Body of pancreas (tissue), 4 donors: Measurements from ENCODE around the gene PRR5L. TPM values are rescaled to one million over a fixed set of nuclear protein-coding genes. Genes with fewer than 3 reads are reported as not detected.

ENCODE experiments used
- ATAC-seq: fragments of 150-250 bp; one replicate; pipeline ENCODE4 v1.9.1; 2016
- DNase-seq, 4 donors: peaks; one replicate each; pipeline ENCODE4 v3.0.0-alpha.2; 2019
- H3K27ac ChIP-seq, 4 donors: fragments of 200-600 bp; sonication (generic); 1 replicate in 3 of 4; 2 replicates in 1 of 4; pipeline versions ENCODE4 v1.5.1 to v1.6.1; 2016 to 2019; ENCODE audit warnings: mild to moderate bottlenecking in 1 of 4, mixed read lengths in 1 of 4, moderate library complexity in 1 of 4
- H3K27me3 ChIP-seq, 2 donors: fragments of 200-600 bp; sonication (generic); one replicate each; pipeline ENCODE4 v1.6.0; 2016; ENCODE audit warnings: mild to moderate bottlenecking in 1 of 2
- H3K36me3 ChIP-seq, 2 donors: fragments of 200-600 bp; sonication (generic); replicated peaks in 1 of 2; 2 replicates each; pipeline ENCODE4 v1.5.1; 2016; ENCODE audit warnings: low read depth in 2 of 2; ENCODE audit not compliant: insufficient read depth in 1 of 2
- H3K4me1 ChIP-seq: fragments of 200-600 bp; sonication (generic); one replicate; pipeline ENCODE4 v1.6.0; 2016
- H3K4me3 ChIP-seq, 2 donors: fragments of 200-600 bp; sonication (generic); 1 replicate in 1 of 2; 2 replicates in 1 of 2; pipeline ENCODE4 v1.5.1; 2016 to 2019
- H3K9me3 ChIP-seq, 3 donors: fragments of 200-600 bp; sonication (generic); 1 replicate in 2 of 3; 2 replicates in 1 of 3; pipeline ENCODE4 v1.5.1; 2016
- CTCF ChIP-seq, 7 experiments: fragments of 450-650 bp in 4 of 7; fragments of 200-600 bp in 3 of 7; sonication (generic) in 3 of 7; IDR thresholded peaks; one replicate each; pipeline ENCODE4 v1.5.1; 2016 to 2019; ENCODE audit warnings: antibody characterized with exemption in 7 of 7
- POLR2A ChIP-seq, 3 donors: fragments of 450-650 bp; IDR thresholded peaks; one replicate each; pipeline ENCODE4 v1.6.1; 2016; ENCODE audit warnings: antibody characterized with exemption in 3 of 3, mild to moderate bottlenecking in 2 of 3
- WGBS, 2 donors: methylation state at CpG; one replicate each; pipeline ENCODE4 v1.1.5; 2017; 5-methylcytosine and 5-hydroxymethylcytosine counted together
- intact Hi-C: fragments of 100-400 bp; cut with DNase I; formaldehyde crosslinking; loops from one replicate; pipeline ENCODE4 v1.15.1; 2023
- total RNA-seq, 2 donors: library from RNA; depleted of rRNA; stranded (reverse); fragments of >200 nt; gene quantifications; one replicate each; pipeline ENCODE4 v1.1.0, GENCODE V29; 2016

PRR5L gene
- total RNA-seq, 2 donors from 2014 or later: 2.6 to 3.0 TPM

GRCh38 chr11:36264011-36264972, 31.8 kb upstream of the PRR5L start:
- TF ChIP-seq POLR2A (IDR thresholded peaks at IDR 0.05): no peak
- no peak for TF ChIP-seq CTCF (IDR thresholded peaks at IDR 0.05)
- 52 to 64% methylated on average over 9 of the region's 9 CpGs for WGBS, 2 donors
- no peaks in the 10 kb centered on the region for H3K27me3 ChIP-seq
- peaks cover 34% of the 10 kb centered on the region for H3K4me1 ChIP-seq
- H3K27ac ChIP-seq: no peak overlapping the region
- DNase-seq: no peak
- no peaks in the 10 kb centered on the region for H3K36me3 ChIP-seq
- intact Hi-C loops: no loop called here
- ATAC-seq: no peak
- H3K9me3 ChIP-seq: no peaks in the 10 kb centered on the region
- H3K4me3 ChIP-seq: no peak overlapping the region

- Histone ChIP-seq H3K9me3 (no peaks in the 10 kb centered on the region), H3K27ac (no peak overlapping the region), H3K4me1 (peaks cover 36% of the 10 kb centered on the region), H3K4me3 (no peak overlapping the region), H3K27me3 (no peaks in the 10 kb centered on the region), H3K36me3 (no peaks in the 10 kb centered on the region)
- intact Hi-C loops: loop anchor here (5.0 kb wide), 1 partner anchor 653 kb away; no protein-coding TSS in a partner anchor
- 68 to 92% methylated on average over 5 of the region's 5 CpGs for WGBS, 2 donors
- DNase-seq: no peak
- no peak for TF ChIP-seq CTCF (IDR thresholded peaks at IDR 0.05)
- TF ChIP-seq POLR2A (IDR thresholded peaks at IDR 0.05): no peak
- no peak for ATAC-seq
Observed at GRCh38 chr11:36264973-36265344, 31.1 kb upstream of the PRR5L start.

- Histone ChIP-seq H3K36me3 (no peaks in the 10 kb centered on the region), H3K27me3 (no peaks in the 10 kb centered on the region), H3K9me3 (no peaks in the 10 kb centered on the region), H3K27ac (peak overlapping the region in 2 of 4 donors; percentile 10 to 34), H3K4me1 (peaks cover 36% of the 10 kb centered on the region), H3K4me3 (no peak overlapping the region)
- TF ChIP-seq POLR2A (IDR thresholded peaks at IDR 0.05) (no peak), CTCF (IDR thresholded peaks at IDR 0.05) (peak; percentile 71 to 86 (median 81))
- ATAC-seq (peak; percentile 77), DNase-seq (peak; percentile 61 to 72 (median 66))
- 27 to 41% methylated on average over 6 to 13 of the region's 13 CpGs for WGBS, 2 donors
- intact Hi-C loops: loop anchor here (5.0 kb wide), 1 partner anchor 654 kb away; no protein-coding TSS in a partner anchor
Observed at GRCh38 chr11:36265793-36266628, 30.1 kb upstream of the PRR5L start.

- Histone ChIP-seq H3K4me3 (no peak overlapping the region), H3K27ac (peak overlapping the region in 2 of 4 donors; percentile 34 to 63), H3K4me1 (peaks cover 41% of the 10 kb centered on the region), H3K36me3 (no peaks in the 10 kb centered on the region), H3K27me3 (no peaks in the 10 kb centered on the region), H3K9me3 (no peaks in the 10 kb centered on the region)
- DNase-seq: no peak
- ATAC-seq: no peak
- TF ChIP-seq POLR2A (IDR thresholded peaks at IDR 0.05) (no peak), CTCF (IDR thresholded peaks at IDR 0.05) (no peak)
- intact Hi-C loops: loop anchor here (5.0 kb wide), 1 partner anchor 654 kb away; no protein-coding TSS in a partner anchor
- WGBS, 2 donors: 42 to 44% methylated on average over 5 of the region's 5 CpGs
Observed at GRCh38 chr11:36266767-36267166, 29.3 kb upstream of the PRR5L start.
